Tibial nerve (tissue), 4 donors: ENCODE measurements around the gene TNFRSF25. TPM values are rescaled to one million over a fixed set of nuclear protein-coding genes. Genes with fewer than 3 reads are reported as not detected.
"Not testable (repeated sequence)": the region's sequence is repeated elsewhere in the genome, so short reads cannot be mapped to it uniquely, and the experiment has no call there.

Experiments used
- DNase-seq, 2 donors: peaks; one replicate each; pipeline ENCODE4 v3.0.0-alpha.2; 2019; ENCODE audit warnings: low spot score in 2 of 2
- H3K27ac ChIP-seq, 4 donors: fragments of 200-600 bp; sonication (generic) in 3 of 4; one replicate each; pipeline ENCODE4 v1.5.1; 2017 to 2019; ENCODE audit warnings: mild to moderate bottlenecking in 1 of 4
- H3K27me3 ChIP-seq, 2 donors: fragments of 200-600 bp; sonication (generic) in 1 of 2; one replicate each; pipeline versions ENCODE4 v1.5.1 to v1.6.0; 2017 to 2019
- H3K36me3 ChIP-seq, 3 donors: fragments of 200-600 bp; sonication (generic); one replicate each; pipeline ENCODE4 v1.5.1; 2018 to 2019
- H3K4me1 ChIP-seq, 4 donors: fragments of 200-600 bp; sonication (generic) in 3 of 4; one replicate each; pipeline ENCODE4 v1.5.1; 2017 to 2019
- H3K4me3 ChIP-seq, 4 donors: fragments of 200-600 bp; sonication (generic) in 3 of 4; one replicate each; pipeline ENCODE4 v1.5.1; 2017 to 2019; ENCODE audit warnings: mild to moderate bottlenecking in 1 of 4, moderate library complexity in 1 of 4
- H3K9me3 ChIP-seq, 4 donors: fragments of 200-600 bp; sonication (generic) in 3 of 4; one replicate each; pipeline ENCODE4 v1.5.1; 2017 to 2019
- CTCF ChIP-seq, 5 experiments: fragments of 200-600 bp in 3 of 5; fragments of 450-650 bp in 2 of 5; sonication (generic) in 3 of 5; IDR thresholded peaks; one replicate each; pipeline ENCODE4 v1.5.1; 2016 to 2019; ENCODE audit warnings: antibody characterized with exemption in 5 of 5, mild to moderate bottlenecking in 3 of 5, moderate library complexity in 2 of 5
- EP300 ChIP-seq, 2 donors: sonication (generic); formaldehyde crosslinking; IDR thresholded peaks; one replicate each; pipeline ENCODE4 v1.6.1; 2017; ENCODE audit warnings: antibody characterized with exemption in 2 of 2, mild to moderate bottlenecking in 1 of 2
- POLR2A ChIP-seq, 2 donors: fragments of 450-650 bp; IDR thresholded peaks; one replicate each; pipeline ENCODE4 v1.6.1; 2017; ENCODE audit warnings: antibody characterized with exemption in 2 of 2, mild to moderate bottlenecking in 2 of 2, moderate library complexity in 2 of 2
- WGBS, 2 donors: methylation state at CpG; one replicate each; pipeline ENCODE4 v1.1.5; 2018; 5-methylcytosine and 5-hydroxymethylcytosine counted together
- total RNA-seq, 4 donors: library from RNA; depleted of rRNA; stranded (reverse); fragments of >200 nt; gene quantifications; one replicate each; pipeline ENCODE4 v1.1.0, GENCODE V29; 2016

TNFRSF25 gene
- total RNA-seq, 4 donors from 2014 or later, result 32.3 to 79.8 (median 53.4) TPM

- WGBS, 2 donors, result 79 to 87% methylated on average over 12 to 14 of the region's 14 CpGs
- no peak overlapping the region for H3K4me3 ChIP-seq
These were observed 29.8 kb upstream of the TNFRSF25 start for GRCh38 chr1:6495540-6496364.

GRCh38 chr1:6495041-6495441 lies 29.1 kb upstream of the TNFRSF25 start:
- Histone ChIP-seq H3K4me3 (no peak overlapping the region), H3K36me3 (no peaks in the 10 kb centered on the region), H3K27me3 (peaks cover 0 to 33% of the 10 kb centered on the region in 2 donors), H3K4me1 (peaks cover 0 to 68% (median 23%) of the 10 kb centered on the region in 4 donors), H3K9me3 (no peaks in the 10 kb centered on the region), H3K27ac (peak overlapping the region in 2 of 4 donors; percentile 73 to 89)
- 37 to 51% methylated on average over 7 to 10 of the region's 13 CpGs for WGBS, 2 donors
- no peak for DNase-seq
- TF ChIP-seq EP300 (IDR thresholded peaks at IDR 0.05), result peak in 1 of 2 donors; percentile 11
- no peak for TF ChIP-seq POLR2A (IDR thresholded peaks at IDR 0.05)

More at GRCh38 chr1:6495540-6496364, 29.8 kb upstream of the TNFRSF25 start:
- Histone ChIP-seq H3K4me1 (peaks cover 0 to 68% (median 23%) of the 10 kb centered on the region in 4 donors), H3K9me3 (no peaks in the 10 kb centered on the region), H3K27ac (peak overlapping the region in 2 of 4 donors; percentile 20 to 89), H3K27me3 (peaks cover 0 to 26% of the 10 kb centered on the region in 2 donors), H3K36me3 (no peaks in the 10 kb centered on the region)
- DNase-seq, result no peak
- TF ChIP-seq CTCF (IDR thresholded peaks at IDR 0.05) (no peak), EP300 (IDR thresholded peaks at IDR 0.05) (no peak), POLR2A (IDR thresholded peaks at IDR 0.05) (no peak)

- no peak for DNase-seq
- 71 to 79% methylated on average over 4 of the region's 4 CpGs for WGBS, 2 donors
These were observed 28.7 kb upstream of the TNFRSF25 start for GRCh38 chr1:6494627-6495026.

GRCh38 chr1:6493834-6494223 lies 27.9 kb upstream of the TNFRSF25 start:
- not testable (repeated sequence) for H3K9me3 ChIP-seq, H3K36me3 ChIP-seq, DNase-seq, H3K4me3 ChIP-seq, H3K27ac ChIP-seq
- H3K4me1 ChIP-seq, result peaks cover 0 to 67% (median 23%) of the 10 kb centered on the region in 4 donors
- WGBS, 2 donors, result 93 to 99% methylated on average over 4 of the region's 4 CpGs
- H3K27me3 ChIP-seq, result peaks cover 0 to 35% of the 10 kb centered on the region in 2 donors

More at GRCh38 chr1:6494627-6495026, 28.7 kb upstream of the TNFRSF25 start:
- peaks cover 0 to 35% of the 10 kb centered on the region in 2 donors for H3K27me3 ChIP-seq
- peaks cover 0 to 68% (median 25%) of the 10 kb centered on the region in 4 donors for H3K4me1 ChIP-seq
- no peaks in the 10 kb centered on the region for H3K36me3 ChIP-seq
- no peaks in the 10 kb centered on the region for H3K9me3 ChIP-seq
- H3K27ac ChIP-seq, result peak overlapping the region in 2 of 4 donors; percentile 73 to 89
- no peak for TF ChIP-seq EP300 (IDR thresholded peaks at IDR 0.05)
- no peak for TF ChIP-seq CTCF (IDR thresholded peaks at IDR 0.05)
- TF ChIP-seq POLR2A (IDR thresholded peaks at IDR 0.05), result no peak
- no peak overlapping the region for H3K4me3 ChIP-seq

GRCh38 chr1:6491966-6492365 lies 26.0 kb upstream of the TNFRSF25 start:
- no peak overlapping the region for H3K4me3 ChIP-seq
- peaks cover 0 to 61% (median 12%) of the 10 kb centered on the region in 4 donors for H3K4me1 ChIP-seq
- no peak for DNase-seq
- H3K9me3 ChIP-seq, result no peaks in the 10 kb centered on the region
- H3K27ac ChIP-seq, result peak overlapping the region in 1 of 4 donors; percentile 72
- no peaks in the 10 kb centered on the region for H3K36me3 ChIP-seq
- H3K27me3 ChIP-seq, result peaks cover 0 to 24% of the 10 kb centered on the region in 2 donors
- WGBS, 2 donors, result 56 to 63% methylated on average over 9 to 10 of the region's 10 CpGs
- no peak for TF ChIP-seq POLR2A (IDR thresholded peaks at IDR 0.05)
- no peak for TF ChIP-seq EP300 (IDR thresholded peaks at IDR 0.05)
- no peak for TF ChIP-seq CTCF (IDR thresholded peaks at IDR 0.05)

- Histone ChIP-seq H3K27ac (peak within 1 kb of the TSS in 2 of 4 donors; percentile 72 to 75), H3K4me1 (peaks cover 0 to 61% (median 12%) of the 10 kb centered on the region in 4 donors)
- TF ChIP-seq POLR2A (IDR thresholded peaks at IDR 0.05) (no peak), CTCF (IDR thresholded peaks at IDR 0.05) (no peak), EP300 (IDR thresholded peaks at IDR 0.05) (no peak)
These were observed 25.5 kb upstream of the TNFRSF25 start, which contains the start of gene PLEKHG5 for GRCh38 chr1:6491480-6491962. Gene PLEKHG5, minus strand, starts transcription at chr1:6491667. Its CDS starts 14,096 bp downstream, at chr1:6477571.

More at GRCh38 chr1:6491480-6491962, 25.5 kb upstream of the TNFRSF25 start, which contains the start of gene PLEKHG5:
- peak within 1 kb of the TSS; percentile 11 to 61 (median 54) for H3K4me3 ChIP-seq
- no peaks in the 10 kb centered on the region for H3K9me3 ChIP-seq
- 65 to 68% methylated on average over 6 of the region's 6 CpGs for WGBS, 2 donors
- DNase-seq, result no peak
- H3K27me3 ChIP-seq, result peaks cover 0 to 21% of the 10 kb centered on the region in 2 donors
- no peaks in the 10 kb centered on the region for H3K36me3 ChIP-seq
